Right lobe of liver (tissue), 6 donors: Measurements from ENCODE around the gene CRYBG1. TPM values are rescaled to one million over a fixed set of nuclear protein-coding genes. Genes with fewer than 3 reads are reported as not detected.

Source experiments
- ATAC-seq, 4 donors: fragments of 200-7000 bp; cut with Tn5 transposase; one replicate each; pipeline ENCODE4 v1.9.1; 2020; ENCODE audit warnings: mild to moderate bottlenecking in 4 of 4, moderate library complexity in 4 of 4
- DNase-seq, 3 donors: peaks; one replicate each; pipeline ENCODE4 v3.0.0-alpha.2; 2020
- H3K27ac ChIP-seq, 3 donors: fragments of 200-600 bp; one replicate each; pipeline ENCODE4 v1.8.0; 2022
- H3K27me3 ChIP-seq, 2 donors: fragments of 200-600 bp; one replicate each; pipeline ENCODE4 v1.8.0; 2022
- H3K36me3 ChIP-seq, 4 donors: fragments of 200-600 bp; sonication (generic) in 1 of 4; one replicate each; pipeline versions ENCODE4 v1.5.1 to v1.8.0; 2017 to 2022; ENCODE audit warnings: control low read depth in 1 of 4
- H3K4me1 ChIP-seq, 4 donors: fragments of 200-600 bp; sonication (generic) in 1 of 4; one replicate each; pipeline versions ENCODE4 v1.5.1 to v1.8.0; 2017 to 2022; ENCODE audit warnings: control low read depth in 1 of 4
- H3K4me3 ChIP-seq, 3 donors: fragments of 200-600 bp; one replicate each; pipeline ENCODE4 v1.8.0; 2022
- H3K9me3 ChIP-seq, 4 donors: fragments of 200-600 bp; sonication (generic) in 1 of 4; one replicate each; pipeline versions ENCODE4 v1.5.1 to v1.8.0; 2017 to 2022; ENCODE audit warnings: control low read depth in 1 of 4
- CTCF ChIP-seq, 4 donors: fragments of 200-600 bp in 3 of 4; fragments of 450-650 bp in 1 of 4; IDR thresholded peaks; one replicate each; pipeline versions ENCODE4 v1.5.1 to v1.8.0; 2016 to 2022; ENCODE audit warnings: antibody characterized with exemption in 4 of 4, mild to moderate bottlenecking in 2 of 4
- POLR2A ChIP-seq: fragments of 450-650 bp; IDR thresholded peaks from one replicate; pipeline ENCODE4 v1.6.1; 2017; ENCODE audit warnings: antibody characterized with exemption, mild to moderate bottlenecking
- WGBS: methylation state at CpG from one replicate; pipeline ENCODE4 v1.1.6; 2018; ENCODE audit warnings: low coverage, low lambda C conversion rate; ENCODE audit not compliant: insufficient coverage; ENCODE audit errors: missing lambda C conversion rate; 5-methylcytosine and 5-hydroxymethylcytosine counted together
- intact Hi-C, 2 donors: fragments of 100-400 bp; cut with DNase I; formaldehyde crosslinking; loops; one replicate each; pipeline versions ENCODE4 v1.11.2 to v1.14.1; 2022
- total RNA-seq, 6 experiments: library from RNA; depleted of rRNA in 2 of 6; stranded (reverse); fragments of >200 nt in 2 of 6; fragmentation: NEBNext Ultra II Directional in 3 of 6; extraction: Animal tissue kit (Norgen Biotek cat#: 25700) in 3 of 6; gene quantifications; one replicate each; pipeline versions ENCODE4 v1.1.0 to v1.2.4, GENCODE V29; 2016 to 2023
- donor health status: DM: no; HTN: yes; CAD: no.
- donor health status: DM: no; HTN: no; CAD: no.
- donor health status: DM: no; HTN: no; CAD: no.
- donor health status: DM: no; HTN: yes; CAD: no.
- donor health status: DM: no; HTN: yes; CAD: no.

The CRYBG1 gene
- total RNA-seq, 6 experiments from 2014 or later: 6.8 to 10.9 (median 7.9) TPM

GRCh38 chr6:106508834-106509233 lies 148.3 kb downstream of the CRYBG1 start:
- DNase-seq: no peak
- intact Hi-C loops: no loop called here
- Histone ChIP-seq H3K4me3 (no peak overlapping the region), H3K27me3 (no peaks in the 10 kb centered on the region), H3K9me3 (no peaks in the 10 kb centered on the region), H3K27ac (no peak overlapping the region), H3K4me1 (peaks cover 0 to 30% (median 4%) of the 10 kb centered on the region in 4 donors), H3K36me3 (no peaks in the 10 kb centered on the region)
- no peak for ATAC-seq
- TF ChIP-seq POLR2A (no peak), CTCF (IDR thresholded peaks at IDR 0.05) (no peak)
- 36% methylated on average over 3 of the region's 3 CpGs for WGBS

DNA sequence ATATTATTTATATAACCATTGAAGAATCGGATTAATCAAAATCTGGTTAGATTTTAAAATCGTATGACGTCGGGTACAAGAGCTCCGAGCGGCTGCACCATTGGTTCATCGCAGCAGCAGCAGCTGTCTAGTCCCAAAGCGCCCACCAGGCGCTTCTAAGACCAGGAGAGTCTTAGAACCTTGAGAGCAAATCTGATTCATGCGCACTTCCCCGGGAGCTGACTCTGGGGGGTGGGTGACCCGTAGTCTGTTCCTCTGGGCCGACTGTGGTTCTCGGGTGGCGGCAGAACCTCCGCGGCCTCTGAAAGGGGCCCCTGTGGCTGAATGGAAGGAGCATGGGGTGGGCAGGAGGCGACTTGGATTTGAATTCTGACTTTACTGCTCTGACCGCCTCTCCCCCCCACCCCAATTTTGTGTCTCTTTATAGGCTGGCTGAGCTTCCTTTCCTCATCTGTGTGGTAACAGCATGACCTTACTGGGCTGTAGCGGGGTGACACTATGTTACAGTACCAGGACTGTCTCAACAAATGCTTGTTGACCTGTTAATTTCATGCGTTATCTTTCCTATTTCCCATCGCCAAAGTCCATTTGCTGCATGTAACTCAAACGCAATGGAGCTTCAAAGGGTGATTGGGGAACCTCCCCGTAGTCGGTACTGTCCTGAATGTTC lies 149.0 kb downstream of the CRYBG1 start:
- TF ChIP-seq POLR2A (no peak), CTCF (IDR thresholded peaks at IDR 0.05) (no peak)
- DNase-seq (peak in 1 of 3 donors; percentile 41), ATAC-seq (no peak)
- H3K27ac ChIP-seq: no peak overlapping the region
- WGBS: 32% methylated on average over 15 of the region's 25 CpGs
- H3K4me3 ChIP-seq: peak overlapping the region in 2 of 3 donors; percentile 23 to 41
- intact Hi-C loops: no loop called here
- no peaks in the 10 kb centered on the region for H3K9me3 ChIP-seq
- H3K27me3 ChIP-seq: no peaks in the 10 kb centered on the region
- peaks cover 0 to 36% (median 4%) of the 10 kb centered on the region in 4 donors for H3K4me1 ChIP-seq
- H3K36me3 ChIP-seq: no peaks in the 10 kb centered on the region

DNA sequence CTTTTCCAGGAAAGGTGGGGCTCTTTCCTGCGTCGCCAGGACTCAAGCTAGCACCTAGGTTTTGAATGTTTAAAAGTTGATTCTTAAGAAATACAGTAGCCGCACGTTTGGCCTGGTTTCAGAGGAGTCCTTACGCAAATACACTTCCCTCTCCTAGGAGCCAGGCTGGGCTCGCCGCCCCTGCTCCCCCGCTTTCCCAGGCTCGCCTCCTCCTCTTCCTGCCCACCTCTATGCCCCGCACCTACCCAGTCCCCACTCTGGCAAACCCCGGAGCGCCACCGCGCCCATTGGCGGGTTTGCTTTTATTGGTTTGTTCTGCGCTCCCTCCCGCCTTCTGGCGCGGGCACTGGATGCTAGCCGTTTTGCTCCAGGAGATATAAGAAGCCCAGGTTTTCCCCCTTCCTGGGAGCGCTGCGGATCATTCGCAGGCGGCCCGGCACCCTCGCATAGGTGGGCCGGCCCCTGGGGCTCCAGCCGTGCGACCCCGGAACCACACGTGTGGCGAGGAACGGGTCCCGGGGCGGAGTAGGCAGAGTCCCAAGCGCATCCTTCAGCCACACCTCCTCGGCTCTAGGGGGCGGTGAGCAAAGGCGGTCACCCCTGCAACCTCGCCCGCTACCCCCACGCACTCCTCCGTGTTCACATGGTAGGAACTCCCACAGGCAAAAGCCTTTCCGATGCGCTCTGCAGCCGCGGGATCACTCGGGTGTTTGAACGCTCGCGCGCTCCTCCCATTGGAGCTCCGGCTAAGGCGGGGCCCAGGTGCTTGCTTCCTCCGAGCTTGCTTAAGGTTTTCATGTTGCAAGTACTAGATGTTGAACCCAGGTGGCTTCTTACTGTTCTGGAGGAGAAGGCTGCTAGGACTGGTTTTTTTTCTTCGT lies 149.8 kb downstream of the CRYBG1 start:
- H3K36me3 ChIP-seq: no peaks in the 10 kb centered on the region
- peak; percentile 20 to 51 (median 23) for ATAC-seq
- TF ChIP-seq CTCF (IDR thresholded peaks at IDR 0.05) (no peak), POLR2A (no peak)

GRCh38 chr6:106511288-106512047 lies 151.0 kb downstream of the CRYBG1 start:
- Histone ChIP-seq H3K36me3 (no peaks in the 10 kb centered on the region), H3K27me3 (no peaks in the 10 kb centered on the region), H3K4me1 (peaks cover 0 to 38% (median 4%) of the 10 kb centered on the region in 4 donors), H3K4me3 (peak overlapping the region; percentile 73 to 91 (median 74)), H3K9me3 (no peaks in the 10 kb centered on the region), H3K27ac (peak overlapping the region; percentile 67 to 94 (median 90))
- DNase-seq: peak in 2 of 3 donors; percentile 45 to 64
- TF ChIP-seq POLR2A: no peak
- no peak for TF ChIP-seq CTCF (IDR thresholded peaks at IDR 0.05)
- peak; percentile 3 to 34 (median 20) for ATAC-seq
- intact Hi-C loops: no loop called here
- WGBS: 3% methylated on average over 2 of the region's 29 CpGs

More for the DNA sequence above, 149.8 kb downstream of the CRYBG1 start:
- Histone ChIP-seq H3K27ac (no peak overlapping the region), H3K4me3 (peak overlapping the region; percentile 7 to 41 (median 23)), H3K4me1 (peaks cover 0 to 38% (median 4%) of the 10 kb centered on the region in 4 donors), H3K27me3 (no peaks in the 10 kb centered on the region), H3K9me3 (no peaks in the 10 kb centered on the region)
- peak; percentile 74 to 77 (median 76) for DNase-seq
- WGBS: 5% methylated on average over 21 of the region's 56 CpGs
- intact Hi-C loops: no loop called here
